ENCODE measurements around the gene PGRMC1. TPM values are rescaled to one million over a fixed set of nuclear protein-coding genes. Genes with fewer than 3 reads are reported as not detected.
"Not testable (repeated sequence)": the region's sequence is repeated elsewhere in the genome, so short reads cannot be mapped to it uniquely, and the experiment has no call there.

Gene PGRMC1
- total RNA-seq, 1 donor from 2014 or later, result 246 TPM

DNA sequence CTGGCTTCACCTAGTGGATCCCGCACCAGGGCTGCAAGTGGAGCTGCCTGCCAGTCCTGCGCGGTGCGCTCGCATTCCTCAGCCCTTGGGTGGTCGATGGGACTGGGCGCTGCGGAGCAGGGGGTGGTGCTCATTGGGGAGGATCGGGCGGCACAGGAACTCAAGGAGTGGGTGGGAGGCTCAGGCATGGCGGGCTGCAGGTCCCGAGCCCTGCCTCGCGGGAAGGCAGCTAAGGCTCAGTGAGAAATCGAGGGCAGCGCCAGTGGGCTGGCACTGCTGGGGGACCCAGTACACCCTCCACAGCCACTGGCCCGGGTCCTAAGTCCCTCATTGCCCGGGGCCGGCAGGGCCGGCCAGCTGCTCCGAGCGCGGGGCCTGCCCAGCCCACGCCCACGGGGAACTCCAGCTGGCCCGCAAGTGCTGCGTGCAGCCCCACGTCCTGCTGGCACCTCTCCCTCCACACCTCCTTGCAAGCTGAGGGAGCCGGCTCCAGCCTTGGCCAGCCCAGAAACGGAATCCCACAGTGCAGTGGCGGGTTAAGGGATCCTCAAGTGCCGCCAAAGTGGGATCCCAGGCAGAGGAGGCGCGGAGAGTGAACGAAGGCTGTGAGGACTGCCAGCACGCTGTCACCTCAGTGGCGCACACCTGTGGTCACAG lies 27.6 kb upstream of the PGRMC1 start:
- Histone ChIP-seq H3K36me3 (no peaks in the 10 kb centered on the region), H3K27me3 (no peaks in the 10 kb centered on the region), H3K9ac (no peak overlapping the region), H4K20me1 (ENCODE audit: low read depth) (no peaks in the 10 kb centered on the region), H3K4me3 (no peak overlapping the region), H3K4me2 (no peak overlapping the region), H3F3A (ENCODE audit: low read depth) (no peaks in the 10 kb centered on the region), H3K4me1 (no peaks in the 10 kb centered on the region), H3K79me2 (ENCODE audit: low read depth) (no peaks in the 10 kb centered on the region), H3K27ac (no peak overlapping the region), H2AFZ (replicated peaks) (no peak overlapping the region), H3K9me3 (ENCODE audit: low read depth) (no peaks in the 10 kb centered on the region)
- DNase-seq (ENCODE audit: low spot score), result no peak
- no peak for TF ChIP-seq EZH2 (IDR thresholded peaks at IDR 0.05)
- peaks cover 4% of the 10 kb centered on the region for H3K27me3 Mint-ChIP-seq (ENCODE audit: insufficient read depth, low read depth)
- peaks cover 20% of the 10 kb centered on the region for H3K9me3 Mint-ChIP-seq
- no peaks in the 10 kb centered on the region for H3K36me3 Mint-ChIP-seq
- no peaks in the 10 kb centered on the region for H3K4me1 Mint-ChIP-seq
- H3K4me3 Mint-ChIP-seq, result no peak overlapping the region
- no peak overlapping the region for H3K27ac Mint-ChIP-seq

DNA sequence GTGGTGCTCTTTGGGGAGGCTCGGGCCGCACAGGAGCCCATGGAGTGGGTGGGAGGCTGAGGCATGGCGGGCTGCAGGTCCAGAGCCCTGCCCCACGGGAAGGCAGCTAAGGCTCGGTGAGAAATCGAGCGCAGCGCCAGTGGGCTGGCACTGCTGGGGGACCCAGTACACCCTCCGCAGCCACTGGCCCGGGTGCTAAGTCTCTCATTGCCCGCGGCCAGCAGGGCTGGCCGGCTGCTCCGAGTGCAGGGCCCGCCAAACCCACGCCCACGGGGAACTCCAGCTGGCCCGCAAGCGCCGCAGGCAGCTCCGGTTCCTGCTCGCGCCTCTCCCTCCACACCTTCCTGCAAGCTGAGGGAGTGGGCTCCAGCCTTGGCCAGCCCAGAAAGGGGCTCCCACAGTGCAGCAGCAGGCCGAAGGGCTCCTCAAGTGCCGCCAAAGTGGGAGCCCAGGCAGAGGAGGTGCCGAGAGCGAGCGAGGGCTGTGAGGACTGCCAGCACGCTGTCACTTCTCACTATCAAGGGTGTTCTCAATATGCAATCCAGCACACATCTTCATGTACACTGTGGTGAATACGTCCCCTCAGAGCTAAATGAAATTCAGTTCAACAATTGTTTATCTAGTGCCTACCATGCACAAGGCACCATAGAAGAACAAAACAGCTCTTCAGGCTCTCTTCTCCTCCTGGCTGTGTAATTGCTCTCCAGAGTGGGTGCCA lies 25.0 kb upstream of the PGRMC1 start:
- not testable (repeated sequence) for H3K9me3 ChIP-seq (ENCODE audit: low read depth); H3K27me3 ChIP-seq; H3K27me3 Mint-ChIP-seq (ENCODE audit: insufficient read depth, low read depth); H3K4me3 Mint-ChIP-seq; H4K20me1 ChIP-seq (ENCODE audit: low read depth); H2AFZ ChIP-seq (replicated peaks); H3K36me3 ChIP-seq; H3K27ac ChIP-seq; H3K27ac Mint-ChIP-seq; DNase-seq (ENCODE audit: low spot score); H3K4me1 Mint-ChIP-seq; H3K4me3 ChIP-seq; H3K79me2 ChIP-seq (ENCODE audit: low read depth); H3F3A ChIP-seq (ENCODE audit: low read depth); H3K36me3 Mint-ChIP-seq; H3K4me2 ChIP-seq; H3K4me1 ChIP-seq; H3K9ac ChIP-seq
- peaks cover 17% of the 10 kb centered on the region for H3K9me3 Mint-ChIP-seq

DNA sequence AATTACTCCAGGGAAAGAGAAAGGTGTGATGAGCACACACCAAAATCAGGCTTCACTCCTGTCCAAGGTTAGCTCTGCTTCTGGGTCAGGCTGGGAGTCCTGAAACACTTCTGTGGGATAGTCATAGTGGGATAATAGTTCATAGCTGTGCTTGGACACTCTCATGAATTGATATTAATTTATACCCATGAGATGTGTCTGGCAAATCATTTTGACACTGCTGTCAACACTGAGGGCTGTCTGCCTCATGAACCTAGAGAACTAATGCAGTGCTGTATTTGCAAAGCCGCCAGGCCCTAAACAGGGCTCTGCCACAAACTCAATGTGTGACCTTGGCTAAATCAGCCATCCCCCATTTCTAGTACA lies 24.5 kb upstream of the PGRMC1 start:
- DNase-seq (ENCODE audit: low spot score), result no peak
- no peaks in the 10 kb centered on the region for H4K20me1 ChIP-seq (ENCODE audit: low read depth)
- H3K27ac Mint-ChIP-seq, result no peak overlapping the region
- H3K4me1 ChIP-seq, result no peaks in the 10 kb centered on the region
- no peak overlapping the region for H3K27ac ChIP-seq
- H3F3A ChIP-seq (ENCODE audit: low read depth), result no peaks in the 10 kb centered on the region
- no peaks in the 10 kb centered on the region for H3K9me3 ChIP-seq (ENCODE audit: low read depth)
- no peak for TF ChIP-seq EZH2 (IDR thresholded peaks at IDR 0.05)
- TF ChIP-seq, protein P1, sequence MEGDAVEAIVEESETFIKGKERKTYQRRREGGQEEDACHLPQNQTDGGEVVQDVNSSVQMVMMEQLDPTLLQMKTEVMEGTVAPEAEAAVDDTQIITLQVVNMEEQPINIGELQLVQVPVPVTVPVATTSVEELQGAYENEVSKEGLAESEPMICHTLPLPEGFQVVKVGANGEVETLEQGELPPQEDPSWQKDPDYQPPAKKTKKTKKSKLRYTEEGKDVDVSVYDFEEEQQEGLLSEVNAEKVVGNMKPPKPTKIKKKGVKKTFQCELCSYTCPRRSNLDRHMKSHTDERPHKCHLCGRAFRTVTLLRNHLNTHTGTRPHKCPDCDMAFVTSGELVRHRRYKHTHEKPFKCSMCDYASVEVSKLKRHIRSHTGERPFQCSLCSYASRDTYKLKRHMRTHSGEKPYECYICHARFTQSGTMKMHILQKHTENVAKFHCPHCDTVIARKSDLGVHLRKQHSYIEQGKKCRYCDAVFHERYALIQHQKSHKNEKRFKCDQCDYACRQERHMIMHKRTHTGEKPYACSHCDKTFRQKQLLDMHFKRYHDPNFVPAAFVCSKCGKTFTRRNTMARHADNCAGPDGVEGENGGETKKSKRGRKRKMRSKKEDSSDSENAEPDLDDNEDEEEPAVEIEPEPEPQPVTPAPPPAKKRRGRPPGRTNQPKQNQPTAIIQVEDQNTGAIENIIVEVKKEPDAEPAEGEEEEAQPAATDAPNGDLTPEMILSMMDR (IDR thresholded peaks at IDR 0.05), result no peak
- TF ChIP-seq EZH2phosphoT487 (IDR thresholded peaks at IDR 0.05), result no peak
- H3K79me2 ChIP-seq (ENCODE audit: low read depth), result no peaks in the 10 kb centered on the region
- H3K27me3 ChIP-seq, result no peaks in the 10 kb centered on the region
- H3K27me3 Mint-ChIP-seq (ENCODE audit: insufficient read depth, low read depth), result no peaks in the 10 kb centered on the region
- H3K36me3 Mint-ChIP-seq, result no peaks in the 10 kb centered on the region
- no peak overlapping the region for H3K4me3 Mint-ChIP-seq
- peaks cover 17% of the 10 kb centered on the region for H3K9me3 Mint-ChIP-seq
- no peak overlapping the region for H3K4me3 ChIP-seq
- H3K4me1 Mint-ChIP-seq, result no peaks in the 10 kb centered on the region
- H3K4me2 ChIP-seq, result no peak overlapping the region
- no peaks in the 10 kb centered on the region for H3K36me3 ChIP-seq
- no peak overlapping the region for H2AFZ ChIP-seq (replicated peaks)
- no peak overlapping the region for H3K9ac ChIP-seq

DNA sequence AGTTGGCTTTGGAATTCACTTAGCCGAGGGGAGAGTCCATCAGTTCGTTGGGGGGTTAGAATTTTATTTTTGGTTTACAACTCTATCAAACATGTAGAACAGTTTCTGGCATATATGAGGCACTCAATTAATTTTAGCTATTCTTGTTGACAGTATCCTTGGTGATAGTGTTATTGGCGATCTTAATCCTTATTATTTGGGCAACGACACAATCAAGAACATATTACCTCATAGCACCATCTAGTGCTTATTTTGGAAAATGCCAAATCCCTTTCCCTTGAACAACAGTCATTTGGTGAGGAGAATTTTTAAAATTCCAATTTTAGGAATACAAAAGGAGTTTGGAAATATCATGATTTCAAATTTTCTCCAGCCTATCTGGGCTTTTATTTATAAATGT lies 17.9 kb upstream of the PGRMC1 start:
- no peak for DNase-seq (ENCODE audit: low spot score)
- no peak overlapping the region for H3K4me2 ChIP-seq
- Mint-ChIP-seq H3K27me3 (ENCODE audit: insufficient read depth, low read depth) (no peaks in the 10 kb centered on the region), H3K27ac (no peak overlapping the region), H3K4me3 (no peak overlapping the region), H3K9me3 (peaks cover 8% of the 10 kb centered on the region), H3K4me1 (no peaks in the 10 kb centered on the region), H3K36me3 (no peaks in the 10 kb centered on the region)
- H3K27me3 ChIP-seq, result no peaks in the 10 kb centered on the region
- H3K27ac ChIP-seq, result no peak overlapping the region
- no peak overlapping the region for H3K4me3 ChIP-seq
- TF ChIP-seq EZH2phosphoT487 (IDR thresholded peaks at IDR 0.05), result no peak
- TF ChIP-seq, protein P1 (IDR thresholded peaks at IDR 0.05), result peak; percentile 52
- no peak overlapping the region for H3K9ac ChIP-seq
- no peaks in the 10 kb centered on the region for H3F3A ChIP-seq (ENCODE audit: low read depth)
- H2AFZ ChIP-seq (replicated peaks), result no peak overlapping the region
- H3K79me2 ChIP-seq (ENCODE audit: low read depth), result no peaks in the 10 kb centered on the region
- H3K36me3 ChIP-seq, result no peaks in the 10 kb centered on the region
- no peaks in the 10 kb centered on the region for H4K20me1 ChIP-seq (ENCODE audit: low read depth)
- H3K4me1 ChIP-seq, result no peaks in the 10 kb centered on the region
- H3K9me3 ChIP-seq (ENCODE audit: low read depth), result no peaks in the 10 kb centered on the region
